Measurements from ENCODE around the gene FRK.
"Not testable (repeated sequence)": the region's sequence is repeated elsewhere in the genome, so short reads cannot be mapped to it uniquely, and the experiment has no call there.

FRK gene

DNA sequence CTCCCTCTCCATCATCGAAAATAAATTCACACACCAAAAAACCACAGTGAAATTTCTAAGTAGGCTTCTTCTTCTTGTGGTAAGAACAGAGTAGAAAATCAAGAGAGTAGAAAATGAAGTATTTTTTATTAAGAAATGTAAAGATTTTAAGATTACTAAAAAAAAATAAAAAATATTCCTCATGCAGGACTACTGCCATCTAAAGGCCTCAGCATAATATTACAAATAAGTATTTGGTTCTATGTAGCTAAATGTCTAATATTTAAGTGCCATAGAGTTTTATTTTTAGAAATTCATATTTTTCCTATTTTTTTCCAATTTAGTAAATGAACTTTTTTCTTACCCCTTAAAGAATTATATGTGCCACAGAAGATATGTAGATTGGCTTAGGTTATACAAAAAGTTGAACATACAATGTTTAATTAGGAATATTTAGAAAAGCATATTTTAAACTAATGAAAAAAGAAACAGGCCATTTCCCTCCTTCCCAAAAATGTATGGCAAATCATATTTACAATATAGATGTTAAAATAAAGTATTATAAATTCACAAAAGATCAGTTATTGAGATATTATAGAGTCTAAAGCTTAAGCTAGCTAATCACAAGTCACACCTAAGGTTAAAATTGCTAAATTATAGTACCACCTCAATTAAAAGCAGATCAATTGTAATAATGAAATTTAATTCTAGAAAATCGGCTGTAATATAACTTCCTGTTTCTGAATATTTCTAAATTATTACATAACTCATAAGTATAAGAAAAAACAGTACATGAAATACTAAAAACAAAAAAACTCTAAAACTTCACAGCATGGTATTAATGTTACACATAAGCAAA is 36.5 kb upstream of the FRK start:
- H3K27me3 ChIP-seq (ENCODE audit: insufficient read depth, low read length) = peaks cover 7% of the 10 kb centered on the region; the same call in 1 of the 2 replicates
- peaks cover 4% of the 10 kb centered on the region; the same call in 1 of the 2 replicates for H3K4me1 ChIP-seq (ENCODE audit: insufficient read depth, low read length)
- peaks cover 3% of the 10 kb centered on the region; the same call in 1 of the 2 replicates for H3K36me3 ChIP-seq (ENCODE audit: insufficient read depth, low read depth, low read length)
- no peak overlapping the region for H3K4me3 ChIP-seq (ENCODE audit: low read length)
- peaks cover 19% of the 10 kb centered on the region for H3K9me3 ChIP-seq (ENCODE audit: insufficient read depth, low read depth, low read length)
- no peak overlapping the region for H3K27ac ChIP-seq (ENCODE audit: low read length)
- H3K9ac ChIP-seq (ENCODE audit: low read depth, low read length) = no peak overlapping the region

DNA sequence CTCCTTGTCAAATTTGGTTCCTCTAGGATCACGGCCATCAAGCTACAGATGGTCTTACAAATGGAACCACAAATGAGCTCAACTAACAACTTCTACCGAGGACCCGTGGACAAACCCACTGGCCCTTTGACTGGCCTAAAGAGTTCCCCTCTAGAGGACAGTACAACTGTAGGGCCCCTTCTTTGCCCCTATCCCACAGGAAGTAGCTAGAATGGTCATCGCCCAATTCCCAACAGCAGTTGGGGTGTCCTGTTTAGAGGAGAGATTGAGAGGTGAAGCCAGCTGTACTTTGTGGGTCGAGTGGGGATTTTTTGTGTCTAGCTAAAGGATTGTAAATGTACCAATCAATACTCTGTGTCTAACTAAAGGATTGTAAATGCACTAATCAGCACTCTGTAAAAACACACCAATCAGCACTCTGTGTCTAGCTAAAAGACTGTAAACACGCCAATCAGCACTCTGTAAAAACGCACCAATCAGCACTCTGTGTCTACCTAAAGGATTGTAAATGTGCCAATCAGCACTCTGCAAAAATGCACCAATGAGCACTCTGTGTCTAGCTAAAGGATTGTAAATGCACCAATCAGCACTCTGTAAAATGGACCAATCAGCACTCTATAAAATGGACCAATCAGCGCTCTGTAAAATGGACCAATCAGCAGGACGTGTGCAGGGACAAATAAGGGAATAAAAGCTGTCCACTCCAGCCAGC is 35.5 kb upstream of the FRK start:
- peaks cover 19% of the 10 kb centered on the region for H3K9me3 ChIP-seq (ENCODE audit: insufficient read depth, low read depth, low read length)
- H3K9ac ChIP-seq (ENCODE audit: low read depth, low read length); H3K4me1 ChIP-seq (ENCODE audit: insufficient read depth, low read length); H3K36me3 ChIP-seq (ENCODE audit: insufficient read depth, low read depth, low read length); H3K4me3 ChIP-seq (ENCODE audit: low read length); H3K27me3 ChIP-seq (ENCODE audit: insufficient read depth, low read length); H3K27ac ChIP-seq (ENCODE audit: low read length): not testable (repeated sequence)

DNA sequence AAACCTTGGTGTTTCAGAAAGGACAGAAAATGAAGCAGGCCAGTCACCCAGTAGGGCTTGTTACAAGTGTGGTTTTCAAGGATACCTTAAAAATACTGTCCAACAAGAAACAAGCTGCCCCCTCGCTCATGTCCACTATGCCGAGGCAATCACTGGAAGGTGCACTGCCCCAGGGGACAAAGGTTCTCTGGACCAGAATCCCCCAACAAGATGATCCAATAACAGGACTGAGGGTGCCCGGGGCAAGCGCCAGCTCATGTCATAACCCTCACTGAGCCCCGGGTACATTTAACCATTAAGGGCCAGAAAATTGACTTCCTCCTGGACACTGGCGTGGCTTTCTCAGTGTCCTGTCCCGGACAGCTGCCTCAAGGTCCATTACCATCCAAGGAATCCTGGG is 33.4 kb upstream of the FRK start:
- Histone ChIP-seq H3K27ac (ENCODE audit: low read length) (no peak overlapping the region), H3K36me3 (ENCODE audit: insufficient read depth, low read depth, low read length) (peaks cover 3% of the 10 kb centered on the region; the same call in 1 of the 2 replicates), H3K9ac (ENCODE audit: low read depth, low read length) (no peak overlapping the region), H3K4me3 (ENCODE audit: low read length) (no peak overlapping the region), H3K9me3 (ENCODE audit: insufficient read depth, low read depth, low read length) (peaks cover 19% of the 10 kb centered on the region), H3K27me3 (ENCODE audit: insufficient read depth, low read length) (no peaks in the 10 kb centered on the region), H3K4me1 (ENCODE audit: insufficient read depth, low read length) (no peaks in the 10 kb centered on the region)

DNA sequence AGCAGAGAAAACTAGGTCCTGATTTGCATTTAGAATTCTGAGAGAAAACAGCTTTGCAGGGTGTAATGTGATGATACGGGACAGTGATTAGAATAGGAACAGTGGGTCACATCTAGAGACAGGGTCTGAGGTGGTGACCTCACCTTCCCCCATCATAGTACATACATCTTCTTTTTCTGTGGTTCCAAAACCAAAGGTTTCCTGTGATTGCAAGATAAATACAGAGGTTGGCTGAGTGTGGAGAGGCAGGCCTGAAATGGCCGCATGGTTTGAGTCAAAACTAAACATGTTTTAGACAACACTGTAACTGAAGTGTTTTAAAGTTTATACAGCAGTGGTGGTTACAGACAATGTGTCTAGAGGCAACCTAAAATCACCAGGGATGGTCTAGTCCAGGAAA is 29.6 kb upstream of the FRK start:
- no peaks in the 10 kb centered on the region for H3K36me3 ChIP-seq (ENCODE audit: insufficient read depth, low read depth, low read length)
- no peaks in the 10 kb centered on the region for H3K4me1 ChIP-seq (ENCODE audit: insufficient read depth, low read length)
- H3K4me3 ChIP-seq (ENCODE audit: low read length) = no peak overlapping the region
- no peaks in the 10 kb centered on the region for H3K27me3 ChIP-seq (ENCODE audit: insufficient read depth, low read length)
- H3K27ac ChIP-seq (ENCODE audit: low read length) = no peak overlapping the region
- H3K9ac ChIP-seq (ENCODE audit: low read depth, low read length) = no peak overlapping the region
- 0 out of 2 replicates have a peak, but pooled peaks cover 3% of the 10 kb centered on the region for H3K9me3 ChIP-seq (ENCODE audit: insufficient read depth, low read depth, low read length)

DNA sequence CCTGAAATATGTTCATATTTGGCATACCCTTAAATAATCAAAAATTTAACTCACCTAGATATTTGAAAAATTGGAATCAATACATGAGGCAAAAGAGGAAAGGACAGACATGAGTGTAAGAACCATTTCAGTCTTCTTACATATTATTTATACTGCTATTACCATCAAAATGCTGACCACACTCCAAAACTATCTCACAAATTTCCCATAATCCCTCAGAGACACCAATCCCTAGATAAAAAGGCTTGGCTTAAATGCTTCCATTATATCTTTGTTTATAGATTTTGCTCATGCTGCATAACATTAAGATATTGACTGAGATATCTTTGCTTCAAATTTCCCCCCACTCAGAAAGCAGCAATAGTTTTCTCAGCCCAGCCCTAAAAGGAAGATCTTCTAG is 28.3 kb upstream of the FRK start:
- no peaks in the 10 kb centered on the region for H3K36me3 ChIP-seq (ENCODE audit: insufficient read depth, low read depth, low read length)
- no peak overlapping the region for H3K4me3 ChIP-seq (ENCODE audit: low read length)
- H3K9ac ChIP-seq (ENCODE audit: low read depth, low read length) = no peak overlapping the region
- H3K27ac ChIP-seq (ENCODE audit: low read length) = no peak overlapping the region
- H3K9me3 ChIP-seq (ENCODE audit: insufficient read depth, low read depth, low read length) = no peaks in the 10 kb centered on the region
- H3K4me1 ChIP-seq (ENCODE audit: insufficient read depth, low read length) = no peaks in the 10 kb centered on the region
- H3K27me3 ChIP-seq (ENCODE audit: insufficient read depth, low read length) = no peaks in the 10 kb centered on the region

DNA sequence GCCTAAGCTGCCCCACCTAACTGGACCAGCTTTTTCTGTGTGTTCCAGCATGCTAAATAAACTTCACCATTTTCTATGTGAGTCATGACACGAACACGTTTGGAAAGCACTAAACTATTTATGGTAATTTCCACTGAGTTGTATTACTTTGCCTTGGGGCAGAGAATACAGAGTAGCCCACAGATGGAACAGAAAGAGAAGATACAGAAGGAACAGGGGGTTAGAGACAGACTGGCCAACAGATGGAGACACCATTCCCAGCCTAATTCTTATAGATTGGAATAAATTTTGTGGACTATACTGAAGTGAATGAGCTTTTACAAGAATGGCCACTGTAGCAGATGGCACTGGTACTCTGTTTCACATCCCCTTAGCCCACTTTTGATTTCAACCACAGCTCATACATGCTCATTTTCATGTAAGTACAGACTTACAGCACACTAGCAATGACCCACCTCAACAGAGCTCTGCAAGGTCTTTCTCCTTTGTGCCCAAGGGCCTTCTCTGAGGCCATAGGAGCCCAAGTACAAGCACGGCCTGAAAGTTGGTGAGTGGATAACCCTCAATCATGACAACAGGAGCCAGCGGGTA is 26.8 kb upstream of the FRK start:
- H3K27me3 ChIP-seq (ENCODE audit: insufficient read depth, low read length) = no peaks in the 10 kb centered on the region
- no peaks in the 10 kb centered on the region for H3K9me3 ChIP-seq (ENCODE audit: insufficient read depth, low read depth, low read length)
- H3K9ac ChIP-seq (ENCODE audit: low read depth, low read length) = no peak overlapping the region
- no peak overlapping the region for H3K27ac ChIP-seq (ENCODE audit: low read length)
- no peaks in the 10 kb centered on the region for H3K36me3 ChIP-seq (ENCODE audit: insufficient read depth, low read depth, low read length)
- H3K4me1 ChIP-seq (ENCODE audit: insufficient read depth, low read length) = no peaks in the 10 kb centered on the region
- H3K4me3 ChIP-seq (ENCODE audit: low read length) = no peak overlapping the region

DNA sequence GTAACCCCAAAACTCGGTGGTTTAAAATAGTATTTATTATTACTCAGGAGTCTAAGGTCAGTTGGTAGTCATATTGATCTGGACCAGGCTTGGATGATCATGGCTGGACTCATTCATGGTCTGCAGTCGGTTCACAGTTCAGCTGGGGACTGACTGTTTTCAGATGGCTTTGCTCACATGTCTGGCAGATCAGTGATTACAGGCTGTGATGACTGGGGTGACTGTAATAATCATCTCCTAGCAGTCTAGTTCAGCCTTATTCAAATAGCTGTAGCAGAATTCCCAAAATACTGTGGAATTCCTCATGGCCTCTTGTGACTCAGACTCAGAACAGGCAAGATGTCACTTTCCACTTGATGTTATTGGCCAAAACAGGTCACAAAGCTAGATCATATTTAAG is 23.6 kb upstream of the FRK start:
- H3K36me3 ChIP-seq (ENCODE audit: insufficient read depth, low read depth, low read length) = no peaks in the 10 kb centered on the region
- H3K4me3 ChIP-seq (ENCODE audit: low read length) = no peak overlapping the region
- H3K9ac ChIP-seq (ENCODE audit: low read depth, low read length) = no peak overlapping the region
- no peaks in the 10 kb centered on the region for H3K4me1 ChIP-seq (ENCODE audit: insufficient read depth, low read length)
- no peak overlapping the region for H3K27ac ChIP-seq (ENCODE audit: low read length)
- no peaks in the 10 kb centered on the region for H3K27me3 ChIP-seq (ENCODE audit: insufficient read depth, low read length)
- no peaks in the 10 kb centered on the region for H3K9me3 ChIP-seq (ENCODE audit: insufficient read depth, low read depth, low read length)

DNA sequence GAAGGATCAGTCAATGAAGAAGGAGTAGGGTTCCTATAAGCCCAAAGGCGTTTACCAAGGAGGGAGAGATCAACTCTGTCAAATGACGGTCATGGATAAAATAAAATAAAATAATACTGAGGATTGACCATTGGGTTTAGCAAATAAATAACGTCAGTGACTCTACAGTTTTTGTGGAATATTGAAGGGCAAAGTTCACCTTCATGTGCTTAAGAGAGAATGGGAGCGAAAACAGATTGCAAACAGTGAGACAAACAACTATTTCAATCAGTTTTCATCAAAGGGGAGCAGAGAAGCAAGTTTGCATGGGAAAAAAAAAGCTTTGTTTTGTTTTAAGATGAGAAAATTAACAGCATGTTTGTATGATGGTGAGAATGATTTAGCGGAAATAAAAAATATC is 22.4 kb upstream of the FRK start:
- Histone ChIP-seq H3K9ac (ENCODE audit: low read depth, low read length) (no peak overlapping the region), H3K36me3 (ENCODE audit: insufficient read depth, low read depth, low read length) (no peaks in the 10 kb centered on the region), H3K9me3 (ENCODE audit: insufficient read depth, low read depth, low read length) (no peaks in the 10 kb centered on the region), H3K27ac (ENCODE audit: low read length) (no peak overlapping the region), H3K4me1 (ENCODE audit: insufficient read depth, low read length) (no peaks in the 10 kb centered on the region), H3K27me3 (ENCODE audit: insufficient read depth, low read length) (no peaks in the 10 kb centered on the region), H3K4me3 (ENCODE audit: low read length) (no peak overlapping the region)

DNA sequence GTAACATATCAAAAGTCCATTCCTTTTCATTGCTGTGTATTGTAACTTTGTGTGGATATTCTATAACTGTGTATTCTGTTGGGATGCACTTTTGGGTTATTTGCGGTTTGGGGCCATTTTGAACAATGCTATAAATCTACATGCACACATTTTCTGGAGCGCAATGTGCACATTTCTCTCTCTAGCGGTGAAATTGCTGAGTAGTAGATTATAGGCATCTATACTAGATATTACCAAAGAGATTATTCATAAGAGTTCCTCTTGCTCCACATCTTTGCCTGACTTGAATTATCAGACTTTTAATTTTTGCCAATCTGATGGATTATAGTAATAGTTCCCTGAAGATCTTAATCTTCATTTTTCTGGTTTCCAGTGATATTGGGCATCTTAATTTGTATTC is 18.3 kb upstream of the FRK start:
- Histone ChIP-seq H3K27ac (ENCODE audit: low read length) (no peak overlapping the region), H3K9ac (ENCODE audit: low read depth, low read length) (no peak overlapping the region), H3K27me3 (ENCODE audit: insufficient read depth, low read length) (no peaks in the 10 kb centered on the region), H3K4me1 (ENCODE audit: insufficient read depth, low read length) (no peaks in the 10 kb centered on the region), H3K36me3 (ENCODE audit: insufficient read depth, low read depth, low read length) (no peaks in the 10 kb centered on the region), H3K4me3 (ENCODE audit: low read length) (no peak overlapping the region), H3K9me3 (ENCODE audit: insufficient read depth, low read depth, low read length) (no peaks in the 10 kb centered on the region)

DNA sequence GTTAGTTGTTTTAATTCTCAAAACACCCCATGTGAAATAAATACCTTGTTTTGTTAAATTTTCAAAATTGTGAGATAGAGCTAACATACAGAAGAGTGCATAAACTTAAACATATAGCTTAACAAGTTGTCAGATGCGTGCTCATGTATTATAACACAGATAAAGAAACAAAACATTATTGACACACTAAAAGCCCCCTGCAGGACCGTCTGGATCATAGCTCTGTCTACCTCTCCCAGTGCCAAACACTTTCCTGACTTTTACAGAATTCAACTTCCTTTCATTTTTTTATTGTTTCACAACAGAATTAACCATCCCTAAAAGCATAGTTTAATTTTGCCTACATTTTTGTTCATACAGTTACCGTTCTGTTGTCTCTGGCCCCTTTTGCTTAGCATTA is 17.8 kb upstream of the FRK start:
- Histone ChIP-seq H3K27me3 (ENCODE audit: insufficient read depth, low read length) (no peaks in the 10 kb centered on the region), H3K4me1 (ENCODE audit: insufficient read depth, low read length) (no peaks in the 10 kb centered on the region), H3K4me3 (ENCODE audit: low read length) (no peak overlapping the region), H3K27ac (ENCODE audit: low read length) (no peak overlapping the region), H3K36me3 (ENCODE audit: insufficient read depth, low read depth, low read length) (no peaks in the 10 kb centered on the region), H3K9me3 (ENCODE audit: insufficient read depth, low read depth, low read length) (no peaks in the 10 kb centered on the region), H3K9ac (ENCODE audit: low read depth, low read length) (no peak overlapping the region)

DNA sequence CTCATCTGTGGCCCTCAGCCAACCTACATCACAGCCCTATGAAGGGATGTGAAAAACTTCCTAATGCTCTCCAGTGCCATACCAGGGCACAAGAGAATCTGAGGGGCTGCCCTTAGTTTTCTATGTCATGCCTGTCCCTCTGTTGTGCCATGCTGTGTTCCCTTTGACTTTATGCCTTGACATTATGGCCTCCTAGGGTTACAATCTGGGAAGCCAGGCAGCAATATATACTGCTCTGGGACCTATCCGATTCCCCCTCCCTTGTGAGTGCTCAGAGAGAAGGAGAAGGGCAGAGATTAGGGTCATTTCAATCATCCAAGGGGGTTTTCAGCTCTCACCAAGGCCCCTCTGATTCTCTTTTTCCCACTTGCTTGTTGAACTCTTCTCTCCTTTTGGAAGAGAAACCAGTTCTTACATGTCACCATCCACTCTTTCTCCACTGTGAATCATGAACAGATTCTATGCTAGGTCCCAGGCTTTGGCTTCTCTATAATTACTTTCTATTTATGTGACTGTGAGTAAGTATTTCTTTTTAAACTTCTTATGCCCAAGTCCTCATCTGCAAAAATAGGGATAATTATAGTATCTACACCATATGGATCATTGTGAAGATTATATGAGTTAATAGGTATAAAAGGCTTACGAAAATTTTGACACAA is 14.2 kb upstream of the FRK start:
- H3K9me3 ChIP-seq (ENCODE audit: insufficient read depth, low read depth, low read length) = no peaks in the 10 kb centered on the region
- H3K36me3 ChIP-seq (ENCODE audit: insufficient read depth, low read depth, low read length) = no peaks in the 10 kb centered on the region
- H3K27ac ChIP-seq (ENCODE audit: low read length) = no peak overlapping the region
- H3K4me3 ChIP-seq (ENCODE audit: low read length) = no peak overlapping the region
- H3K9ac ChIP-seq (ENCODE audit: low read depth, low read length) = no peak overlapping the region
- no peaks in the 10 kb centered on the region for H3K4me1 ChIP-seq (ENCODE audit: insufficient read depth, low read length)
- H3K27me3 ChIP-seq (ENCODE audit: insufficient read depth, low read length) = no peaks in the 10 kb centered on the region
